IPS-20b (cell line): ENCODE results near the gene EDEM2.
"Not testable (repeated sequence)": the region's sequence is repeated elsewhere in the genome, so short reads cannot be mapped to it uniquely, and the experiment has no call there.

Experiments used
- H3K27ac ChIP-seq: one replicate; pipeline ENCODE4 v1.5.1; 2013; ENCODE audit warnings: low read length
- H3K27me3 ChIP-seq: 2 replicates; pipeline ENCODE4 v1.6.1; 2013; ENCODE audit warnings: mild to moderate bottlenecking, low read length, inconsistent platforms; ENCODE audit not compliant: insufficient read depth
- H3K36me3 ChIP-seq: 2 replicates; pipeline ENCODE4 v1.6.1; 2013; ENCODE audit warnings: low read depth, mild to moderate bottlenecking, inconsistent platforms, low read length, moderate library complexity; ENCODE audit not compliant: insufficient read depth
- H3K4me1 ChIP-seq: 2 replicates; pipeline ENCODE4 v1.6.1; 2013; ENCODE audit warnings: mild to moderate bottlenecking, control low read depth, inconsistent platforms, low read length, moderate library complexity; ENCODE audit not compliant: insufficient read depth
- H3K4me3 ChIP-seq: 2 replicates; pipeline ENCODE4 v1.5.1; 2013; ENCODE audit warnings: mild to moderate bottlenecking, low read length, inconsistent platforms
- H3K9ac ChIP-seq: 2 replicates; pipeline ENCODE4 v1.6.1; 2013; ENCODE audit warnings: low read depth, mild to moderate bottlenecking, inconsistent platforms, low read length, moderate library complexity
- H3K9me3 ChIP-seq: 2 replicates; pipeline ENCODE4 v1.6.1; 2013; ENCODE audit warnings: mild to moderate bottlenecking, low read depth, low read length, inconsistent platforms; ENCODE audit not compliant: insufficient read depth

Gene EDEM2

DNA sequence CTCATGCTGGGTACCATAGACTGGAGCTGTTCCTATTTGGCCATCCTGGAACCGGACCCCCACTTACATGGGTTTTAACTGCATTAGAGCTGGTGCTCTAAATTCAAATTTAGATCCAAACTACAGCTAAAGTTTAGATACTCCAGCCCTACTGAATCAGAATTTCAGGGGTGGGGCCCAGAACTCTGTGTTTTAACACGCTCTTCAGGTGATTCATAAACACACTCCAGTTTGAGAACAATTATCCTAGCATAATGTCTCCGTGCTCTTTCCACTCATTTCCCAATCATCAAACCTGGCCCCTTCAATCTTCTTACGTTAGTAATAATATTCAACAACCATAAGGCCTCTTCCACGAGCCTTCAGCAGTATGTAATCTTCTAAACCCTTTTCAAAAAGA lies 69.8 kb downstream of the EDEM2 start:
- no peaks in the 10 kb centered on the region for H3K27me3 ChIP-seq
- H3K4me1 ChIP-seq: no peaks in the 10 kb centered on the region
- H3K27ac ChIP-seq: no peak overlapping the region
- H3K9me3 ChIP-seq: peaks cover 12% of the 10 kb centered on the region; the same call in 1 of the 2 replicates
- H3K9ac ChIP-seq: no peak overlapping the region
- no peak overlapping the region for H3K4me3 ChIP-seq
- peaks cover 17% of the 10 kb centered on the region for H3K36me3 ChIP-seq

GRCh38 chr20:35071436-35072153 lies 75.5 kb downstream of the EDEM2 start:
- not testable (repeated sequence) for H3K9ac ChIP-seq, H3K4me1 ChIP-seq, H3K27me3 ChIP-seq, H3K27ac ChIP-seq, H3K9me3 ChIP-seq, H3K4me3 ChIP-seq
- peaks cover 26% of the 10 kb centered on the region for H3K36me3 ChIP-seq

DNA sequence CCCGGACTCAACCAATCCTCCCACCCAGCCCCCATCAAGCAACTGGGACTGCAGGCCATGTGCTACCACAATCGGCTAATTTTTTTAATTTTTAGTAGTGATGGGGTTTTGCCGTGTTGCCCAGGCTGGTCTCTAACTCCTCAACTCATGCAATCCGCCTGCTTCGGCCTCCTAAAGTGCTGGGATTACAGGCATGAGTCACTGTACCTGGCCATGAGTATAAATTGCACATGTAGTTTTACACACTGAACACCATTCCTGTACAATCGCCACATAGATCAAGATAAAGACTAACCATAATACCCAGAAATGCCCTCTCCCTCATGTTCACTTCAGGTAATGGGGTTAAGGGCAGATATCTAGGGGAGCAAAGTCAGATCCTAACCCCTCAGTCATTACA lies 80.9 kb downstream of the EDEM2 start:
- no peaks in the 10 kb centered on the region for H3K9me3 ChIP-seq
- peaks cover 34% of the 10 kb centered on the region for H3K36me3 ChIP-seq
- H3K27ac ChIP-seq: no peak overlapping the region
- H3K4me1 ChIP-seq: peaks cover 11% of the 10 kb centered on the region
- H3K27me3 ChIP-seq: no peaks in the 10 kb centered on the region
- H3K4me3 ChIP-seq: no peak overlapping the region
- H3K9ac ChIP-seq: peak overlapping the region; percentile 14; the same call in 1 of the 2 replicates
